ENCODE results near the gene STARD3NL.
A peak's percentile ranks its signal among the peaks of the same experiment; 100 is the strongest.
"Not testable (repeated sequence)": the region's sequence is repeated elsewhere in the genome, so short reads cannot be mapped to it uniquely, and the experiment has no call there.

STARD3NL gene, protein sequence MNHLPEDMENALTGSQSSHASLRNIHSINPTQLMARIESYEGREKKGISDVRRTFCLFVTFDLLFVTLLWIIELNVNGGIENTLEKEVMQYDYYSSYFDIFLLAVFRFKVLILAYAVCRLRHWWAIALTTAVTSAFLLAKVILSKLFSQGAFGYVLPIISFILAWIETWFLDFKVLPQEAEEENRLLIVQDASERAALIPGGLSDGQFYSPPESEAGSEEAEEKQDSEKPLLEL

GRCh38 chr7:38178004-38178694, at the start of gene STARD3NL:
TSS of gene STARD3NL (plus strand) at chr7:38178245. CDS start at chr7:38207505, 29,260 bp downstream.
- peak; percentile 97 for DNase-seq

- no peak for DNase-seq
Measured at GRCh38 chr7:38129162-38129561, 48.9 kb upstream of the STARD3NL start.

DNA sequence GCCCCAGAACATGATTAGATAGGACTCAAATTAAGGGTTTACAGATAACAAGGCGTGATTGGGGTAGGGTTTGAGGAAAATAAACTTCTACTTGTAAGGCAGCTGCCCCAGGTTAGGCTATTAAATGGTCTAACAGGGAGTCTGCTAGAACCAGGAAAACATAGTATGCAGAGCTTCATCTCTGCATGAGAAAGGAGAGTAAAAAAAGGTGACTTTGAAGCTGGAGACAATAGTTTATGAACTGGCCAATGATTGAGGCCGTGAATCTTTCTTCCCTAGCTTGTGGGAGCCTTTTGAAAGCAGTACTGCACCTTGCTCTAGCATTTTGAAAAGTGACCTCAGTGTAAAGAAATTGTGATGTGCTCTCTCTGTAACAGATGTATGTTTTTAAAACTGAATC, 48.5 kb upstream of the STARD3NL start:
- no peak for DNase-seq

GRCh38 chr7:38138171-38138570, 39.9 kb upstream of the STARD3NL start:
- no peak for DNase-seq

- DNase-seq: no peak
Measured at GRCh38 chr7:38141187-38141586, 36.9 kb upstream of the STARD3NL start.

DNA sequence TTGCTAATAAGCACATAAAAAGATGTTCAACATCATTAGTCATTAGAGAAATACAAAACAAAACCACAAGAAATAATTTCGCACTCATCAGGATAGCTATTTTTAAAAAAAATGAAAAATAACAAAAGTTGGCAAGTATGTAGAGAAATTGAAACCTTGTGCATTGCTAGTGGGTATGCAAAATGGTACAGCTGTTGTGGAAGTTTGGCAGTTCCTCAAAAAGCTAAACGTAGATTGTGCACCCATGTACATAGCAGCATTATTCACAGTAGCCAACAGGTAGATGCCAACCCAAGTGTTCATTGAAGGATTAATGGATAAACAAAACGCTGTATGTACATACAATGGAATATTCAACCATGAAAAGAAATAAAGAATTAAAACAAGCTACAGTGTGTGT, 35.3 kb upstream of the STARD3NL start:
- DNase-seq: no peak

- no peak for DNase-seq
Measured at GRCh38 chr7:38147005-38147404, 31.0 kb upstream of the STARD3NL start.

- DNase-seq: no peak
Measured at GRCh38 chr7:38151556-38151955, 26.5 kb upstream of the STARD3NL start.

DNA sequence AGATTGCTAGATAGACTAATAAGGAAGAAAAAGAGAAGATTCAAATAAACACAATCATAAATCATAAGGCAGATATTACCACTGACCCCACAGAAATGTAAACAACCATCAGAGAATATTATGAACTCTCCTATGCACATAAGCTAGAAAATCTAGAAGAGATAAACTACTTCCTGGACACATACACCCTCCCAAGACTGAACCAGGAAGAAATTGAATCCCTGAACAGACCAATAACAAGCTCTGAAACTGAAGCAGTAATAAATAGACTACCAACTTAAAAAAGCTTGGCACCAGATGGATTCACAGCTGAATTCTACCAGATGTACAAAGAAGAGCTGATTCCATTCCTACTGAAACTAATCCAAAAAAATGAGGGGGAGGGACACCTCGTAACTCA, 24.5 kb upstream of the STARD3NL start:
- DNase-seq: no peak

DNA sequence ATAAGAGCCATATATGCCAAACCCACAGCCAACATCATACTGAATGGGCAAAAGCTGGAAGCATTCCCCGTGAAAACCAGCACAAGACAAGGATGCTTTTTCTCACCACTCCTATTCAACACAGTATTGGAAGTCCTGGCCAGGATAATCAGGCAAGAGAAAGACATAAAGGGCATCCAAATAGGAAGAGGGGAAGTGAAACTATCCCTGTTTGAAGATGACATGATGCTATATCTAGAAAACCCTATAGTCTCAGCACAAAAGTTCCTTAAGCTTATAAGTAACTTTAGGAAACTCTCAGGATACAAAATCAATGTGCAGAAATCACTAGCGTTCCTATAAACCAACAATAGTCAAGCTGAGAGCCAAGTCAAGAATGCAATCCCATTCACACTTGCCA, 23.8 kb upstream of the STARD3NL start:
- DNase-seq: no peak

- DNase-seq: no peak
Measured at GRCh38 chr7:38160003-38160571, 18.0 kb upstream of the STARD3NL start.

DNA sequence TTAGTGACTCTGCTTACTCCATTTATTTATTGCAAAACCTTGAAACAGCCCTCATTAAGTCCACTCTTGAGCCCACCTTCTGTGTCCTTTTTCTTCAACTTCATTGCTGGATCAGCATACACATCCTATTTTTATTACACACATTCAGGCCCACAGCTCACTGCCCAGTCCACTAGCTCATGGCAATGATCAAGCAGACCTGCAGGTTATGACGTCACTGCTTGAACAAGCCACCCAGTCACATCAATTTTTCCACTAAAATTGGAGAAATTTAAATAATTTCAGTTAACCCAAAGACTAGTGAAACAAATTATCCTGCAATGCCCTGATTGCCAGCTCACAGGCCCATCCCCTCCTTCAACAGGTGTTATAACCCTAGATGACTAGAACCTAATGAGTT, 16.0 kb upstream of the STARD3NL start:
- DNase-seq: no peak

DNA sequence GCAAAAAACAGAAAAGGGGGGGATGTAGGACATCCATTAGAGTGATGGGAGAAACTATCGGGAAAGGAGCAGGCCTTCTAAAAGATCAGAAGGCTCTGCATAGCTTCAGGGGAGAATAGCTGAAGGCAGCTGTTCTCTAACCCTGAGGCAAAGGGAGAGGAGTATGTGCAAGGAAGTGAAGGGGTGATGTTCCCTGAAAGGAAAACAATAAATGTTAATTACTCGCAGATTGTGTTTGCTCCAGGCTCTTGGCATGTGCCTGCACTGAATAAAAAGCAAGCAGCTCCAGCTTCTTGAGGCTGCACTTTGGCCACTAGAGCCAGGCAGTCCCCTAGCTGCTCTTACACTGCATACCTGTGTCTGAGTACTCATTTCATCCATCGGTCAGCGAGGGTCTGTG, 14.4 kb upstream of the STARD3NL start:
- no peak for DNase-seq

- DNase-seq: no peak
Measured at GRCh38 chr7:38168890-38169570, 9.0 kb upstream of the STARD3NL start.

DNA sequence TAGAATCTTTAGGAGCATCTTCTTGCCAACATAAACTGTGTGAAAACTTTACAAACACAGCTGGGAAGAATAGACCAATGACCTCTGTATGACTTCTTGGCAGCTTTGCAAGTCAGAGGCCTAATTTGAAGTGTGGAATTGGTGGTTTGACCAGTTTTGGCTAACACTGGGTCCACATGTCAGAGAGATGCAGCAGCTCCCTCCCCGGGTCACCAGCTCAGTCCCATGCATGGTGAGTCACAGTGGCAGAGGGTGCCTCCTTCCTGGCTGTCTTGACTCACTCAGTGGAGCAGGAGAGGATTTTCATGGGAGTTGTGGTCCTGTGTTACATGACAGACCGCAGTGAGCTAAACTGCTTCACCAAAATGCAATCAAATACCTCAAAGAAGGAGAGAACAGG, 8.2 kb upstream of the STARD3NL start:
- no peak for DNase-seq

DNA sequence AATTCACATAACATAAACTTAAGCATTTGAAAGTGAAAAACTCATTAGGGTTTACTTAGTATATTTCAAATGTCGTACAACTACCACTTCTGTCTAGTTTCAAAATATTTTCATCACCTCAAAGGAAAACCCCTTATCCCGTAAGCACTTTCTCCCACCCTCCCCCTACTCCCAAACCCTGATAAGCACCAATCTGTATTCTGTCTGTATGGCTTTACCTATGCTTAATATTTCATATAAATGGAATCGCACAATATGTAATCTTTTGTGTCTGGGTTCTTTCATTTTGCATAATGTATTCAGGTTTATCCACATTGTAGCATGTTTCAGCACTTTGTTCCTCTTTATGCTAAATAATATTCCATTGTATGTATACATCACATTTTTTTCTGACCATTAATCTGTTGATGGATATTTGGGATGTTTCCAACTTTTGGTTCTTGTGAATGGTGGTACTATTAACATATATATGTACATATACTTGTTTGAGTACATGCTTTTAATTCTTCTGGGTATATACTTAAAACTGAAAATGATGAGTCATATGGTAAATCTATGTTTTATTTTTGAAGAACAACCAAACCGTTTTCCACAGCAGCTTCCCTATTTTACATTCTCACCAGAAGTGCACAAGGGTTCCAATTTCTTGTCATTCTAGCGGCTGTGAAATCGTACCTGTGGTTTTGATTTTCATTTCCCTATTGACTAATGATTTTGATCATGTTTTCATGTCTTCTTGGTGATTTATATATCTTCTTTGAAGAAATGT, 6.2 kb upstream of the STARD3NL start:
- no peak for DNase-seq

DNA sequence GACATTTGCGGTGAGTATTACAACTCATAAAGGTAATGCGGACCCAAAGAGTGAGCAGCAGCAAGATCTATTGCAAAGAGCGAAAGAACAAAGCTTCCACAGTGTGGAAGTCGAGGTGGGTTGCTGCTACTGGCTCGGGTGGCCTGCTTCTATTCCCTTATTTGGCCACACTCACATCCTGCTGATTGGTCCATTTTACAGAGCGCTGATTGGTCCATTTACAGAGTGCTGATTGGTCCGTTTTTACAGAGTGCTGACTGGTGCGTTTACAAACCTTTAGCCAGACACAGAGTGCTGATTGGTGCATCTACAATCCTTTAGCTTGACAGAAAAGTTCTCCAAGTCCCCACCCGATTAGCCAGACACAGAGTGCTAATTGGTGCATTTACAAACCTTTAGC, 2.5 kb upstream of the STARD3NL start:
- DNase-seq: not testable (repeated sequence)

DNA sequence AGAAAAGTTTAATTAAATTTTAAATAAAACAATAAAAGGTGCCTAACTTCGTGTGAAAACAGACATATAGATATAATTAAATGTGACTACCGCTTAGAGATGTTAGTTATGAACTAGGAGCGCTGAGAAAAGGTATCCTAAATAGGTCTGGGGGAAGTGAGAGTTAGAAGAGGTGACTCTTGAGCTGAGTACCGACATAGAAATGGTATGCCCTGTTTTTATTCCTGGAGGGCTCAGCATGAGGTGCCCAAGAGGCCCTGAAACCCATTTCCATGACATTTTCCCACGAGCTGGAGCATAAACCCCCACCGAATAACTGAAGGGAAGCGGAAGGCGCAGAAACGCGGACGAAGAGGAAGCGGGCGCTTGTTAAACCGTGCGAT, 433 bp upstream of the STARD3NL start:
- DNase-seq: no peak

DNA sequence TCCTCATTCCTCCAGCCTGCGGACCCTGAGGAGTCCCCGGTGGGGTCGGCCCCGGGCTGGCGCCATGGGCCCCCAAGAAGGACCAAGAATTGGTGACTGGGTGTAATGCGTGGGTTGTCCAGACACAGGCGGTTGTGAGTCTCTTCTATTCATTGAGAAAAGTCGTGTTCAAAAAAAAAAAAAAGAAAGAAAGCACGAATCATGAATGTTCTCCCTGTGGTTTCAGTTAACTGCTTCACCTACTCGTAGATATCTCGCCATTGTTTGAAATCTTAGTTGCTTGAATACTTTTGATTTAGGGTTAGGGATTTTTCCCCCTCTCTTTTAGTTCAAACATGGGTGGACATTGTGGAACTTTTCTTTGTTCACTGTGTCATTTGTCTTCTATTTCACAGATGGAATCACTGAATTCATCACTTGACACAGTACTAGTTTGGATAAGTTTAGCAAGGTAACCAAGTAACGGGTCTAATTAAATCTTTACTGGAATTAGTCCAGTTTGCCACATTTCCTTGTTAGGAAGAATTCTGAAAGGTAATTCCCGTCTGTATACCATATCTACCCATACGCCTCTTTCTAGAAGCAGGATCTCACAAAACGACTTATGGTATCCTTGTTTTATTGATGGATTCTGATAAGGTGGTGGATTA, 775 bp downstream of the STARD3NL start:
- no peak for DNase-seq

GRCh38 chr7:38179776-38180226, 1.8 kb downstream of the STARD3NL start:
- no peak for DNase-seq

DNA sequence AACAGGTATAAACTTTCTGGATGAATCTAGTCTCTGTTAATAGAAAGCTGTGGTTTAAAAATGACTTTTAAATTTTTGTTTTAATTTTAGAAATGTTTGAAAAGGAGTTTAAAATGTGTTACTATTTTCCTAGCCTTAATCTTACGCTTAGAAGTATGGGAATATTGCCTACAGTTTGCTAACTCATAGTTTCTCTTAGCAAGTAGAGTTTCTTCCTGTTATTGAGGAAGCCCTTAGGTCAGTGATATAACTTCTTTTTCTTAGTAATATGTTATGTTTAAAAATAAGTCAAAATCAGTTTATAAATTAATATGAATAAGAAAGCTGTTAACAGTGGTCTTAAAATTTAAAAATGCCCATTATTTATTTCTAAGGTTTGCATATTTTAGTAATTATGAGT, 3.1 kb downstream of the STARD3NL start:
- no peak for DNase-seq

DNA sequence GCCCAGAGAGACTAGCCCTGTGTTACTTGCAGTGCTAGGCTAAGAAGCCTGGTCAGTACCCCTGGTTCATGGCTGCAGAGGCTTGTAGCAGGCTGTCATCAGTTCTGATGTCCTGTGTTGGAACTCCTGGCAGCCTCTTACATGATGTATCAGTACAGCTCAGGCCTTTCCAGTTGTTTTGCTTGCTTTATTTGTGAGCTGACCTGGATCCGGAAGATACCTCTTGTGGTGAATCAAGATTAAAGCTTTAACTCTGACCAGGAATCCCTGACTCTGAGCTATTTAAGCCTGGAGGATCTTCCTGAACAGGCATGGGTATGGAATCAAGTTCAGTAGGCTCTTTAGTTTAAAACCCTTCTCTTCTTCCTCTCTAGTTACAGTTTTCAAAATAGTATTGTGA, 4.4 kb downstream of the STARD3NL start:
- DNase-seq: no peak

Measured in NCI-H1436 (cell line).